OCI-LY7 (cell line): ENCODE data around the gene CYP2W1. TPM values are rescaled to one million over a fixed set of nuclear protein-coding genes. Genes with fewer than 3 reads are reported as not detected.

Source experiments
- BruUV-seq: library from RNA; stranded (reverse); fragments of 400-500 nt; replicated peaks from 2 replicates; lab custom pipeline; 2021; lab: Mats Ljungman, UMichigan
- CTCF ChIA-PET: fragments of 300-600 bp; sonication (Branson Sonifier 250); formaldehyde crosslinking; loops from one replicate; lab custom pipeline; 2022; ENCODE audit warnings: antibody characterized with exemption; ENCODE audit not compliant: unreplicated experiment; lab: Charles Lee
- POLR2A ChIA-PET: fragments of 300-600 bp; sonication (Branson Sonifier 250); formaldehyde crosslinking; loops from one replicate; lab custom pipeline; 2022; ENCODE audit warnings: antibody characterized with exemption; lab: Charles Lee
- DNase-seq: peaks from one replicate; pipeline ENCODE4 v3.0.0-alpha.2; 2015; ENCODE audit warnings: low spot score
- H2AFZ ChIP-seq: fragments of 200-600 bp; sonication (generic), shearing (Covaris generic); 2 replicates; pipeline ENCODE4 v1.6.1; 2014; ENCODE audit warnings: mild to moderate bottlenecking, antibody characterized with exemption, low read length, moderate library complexity
- H3K27ac ChIP-seq: fragments of 200-600 bp; sonication (generic); 2 replicates; pipeline ENCODE4 v1.5.1; 2014; ENCODE audit warnings: mixed run types, low read depth, mild to moderate bottlenecking, moderate library complexity, low read length, inconsistent platforms; ENCODE audit not compliant: poor library complexity, severe bottlenecking
- H3K36me3 ChIP-seq: fragments of 200-600 bp; sonication (generic); 2 replicates; pipeline ENCODE4 v1.6.1; 2014; ENCODE audit warnings: mild to moderate bottlenecking, antibody characterized with exemption, low read length, moderate library complexity, mixed read lengths; ENCODE audit not compliant: insufficient read depth
- H3K4me1 ChIP-seq: fragments of 200-600 bp; sonication (generic); 2 replicates; pipeline ENCODE4 v1.5.1; 2014; ENCODE audit warnings: mild to moderate bottlenecking, low read length; ENCODE audit not compliant: insufficient read depth, poor library complexity, severe bottlenecking
- H3K4me2 ChIP-seq: fragments of 200-600 bp; sonication (generic); 2 replicates; pipeline ENCODE4 v1.6.1; 2014; ENCODE audit warnings: mild to moderate bottlenecking, low read length
- H3K4me3 ChIP-seq: fragments of 200-600 bp; sonication (generic); 2 replicates; pipeline ENCODE4 v1.5.1; 2014; ENCODE audit warnings: mild to moderate bottlenecking, low read depth, low read length; ENCODE audit not compliant: poor library complexity, severe bottlenecking
- H3K79me2 ChIP-seq: fragments of 200-600 bp; sonication (generic); 2 replicates; pipeline ENCODE4 v1.6.1; 2016; ENCODE audit warnings: low read depth, mild to moderate bottlenecking, low read length, moderate library complexity, mixed read lengths; ENCODE audit not compliant: insufficient read depth
- H3K9me2 ChIP-seq: fragments of 200-600 bp; sonication (generic); 2 replicates; pipeline ENCODE4 v1.6.1; 2016; ENCODE audit warnings: mild to moderate bottlenecking, low read length, mixed read lengths; ENCODE audit not compliant: insufficient read depth
- H3K9me3 ChIP-seq: fragments of 200-600 bp; sonication (generic); 2 replicates; pipeline ENCODE4 v1.6.1; 2014; ENCODE audit warnings: mild to moderate bottlenecking, mixed run types, low read length, mixed read lengths
- H4K20me1 ChIP-seq: fragments of 200-600 bp; sonication (generic); 2 replicates; pipeline ENCODE4 v1.6.1; 2014; ENCODE audit warnings: mild to moderate bottlenecking, antibody characterized with exemption, low read length, moderate library complexity, mixed read lengths; ENCODE audit not compliant: insufficient read depth
- EZH2phosphoT487 ChIP-seq: fragments of 200-600 bp; sonication (generic); IDR thresholded peaks from 2 replicates; pipeline ENCODE4 v1.6.1; 2018; ENCODE audit warnings: low read depth, borderline replicate concordance, mild to moderate bottlenecking, mixed run types, antibody characterized with exemption, low read length, moderate library complexity, mixed read lengths
- intact Hi-C: fragments of 100-400 bp; cut with micrococcal nuclease; formaldehyde crosslinking; loops from one replicate; pipeline ENCODE4 v1.10.0; 2022; ENCODE audit not compliant: unreplicated experiment
- total RNA-seq, 2 experiments: library from RNA; depleted of rRNA in 1 of 2; stranded (reverse); fragments of >200 nt in 1 of 2; shearing (Covaris generic) in 1 of 2; gene quantifications; 2 replicates each; pipeline ENCODE4 v1.2.3, GENCODE V29; 2014 to 2022
- TF ChIP-seq, protein P1 (sequence below): fragments of 200-600 bp; sonication (generic); conservative IDR thresholded peaks from 2 replicates; pipeline ENCODE4 v1.5.1; 2014; ENCODE audit warnings: mild to moderate bottlenecking, antibody characterized with exemption, low read length, moderate library complexity, mixed read lengths

Gene CYP2W1
- total RNA-seq, 2 experiments from 2014 or later, result 1.3 TPM; not detected in 1

DNA sequence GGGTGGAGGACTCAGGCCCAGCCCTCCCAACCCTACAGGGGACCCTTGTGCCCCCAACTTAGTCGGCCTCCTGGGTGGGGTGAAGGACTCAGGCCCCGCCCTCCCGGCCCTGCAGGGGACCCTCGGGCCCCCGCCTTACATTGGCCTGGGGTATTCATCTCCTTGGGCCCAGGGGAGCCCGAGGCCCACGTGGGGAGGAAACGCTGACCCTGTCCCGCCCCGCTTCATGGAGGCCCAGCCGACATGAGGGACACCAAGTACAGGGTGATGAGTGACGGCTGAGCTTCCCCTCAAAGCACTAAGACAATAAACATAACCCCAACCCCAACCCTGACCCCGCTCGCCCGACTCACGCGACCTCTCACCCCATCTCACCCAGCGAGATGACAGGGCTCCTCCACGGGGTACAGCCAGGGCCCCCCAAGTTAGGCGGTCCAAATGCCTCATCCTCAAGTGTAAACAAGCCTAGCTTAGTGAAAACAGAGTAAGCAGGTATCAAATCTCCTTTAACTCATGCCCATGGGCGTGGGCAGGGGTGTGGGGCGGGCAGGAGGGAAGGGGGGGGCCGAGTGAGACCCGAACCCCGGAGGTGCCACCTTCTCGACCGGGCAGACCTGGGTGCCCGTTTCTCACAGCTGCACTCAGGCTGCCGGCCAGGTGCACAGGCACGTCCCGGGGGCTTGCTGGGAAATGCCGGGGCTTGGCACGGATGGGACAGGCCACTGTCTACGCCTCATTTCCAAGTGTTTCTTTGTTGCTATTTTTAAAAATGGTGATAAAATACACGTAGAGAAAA is 8.2 kb downstream of the CYP2W1 start:
- H3K4me1 ChIP-seq, result peaks cover 44% of the 10 kb centered on the region
- POLR2A ChIA-PET, result interaction anchor here (0.6 kb wide), 1 partner anchor 78 kb away, joined by 3 read pairs; no protein-coding TSS in a partner anchor
- H3K4me3 ChIP-seq, result no peak overlapping the region
- no peaks in the 10 kb centered on the region for H4K20me1 ChIP-seq
- no peak for TF ChIP-seq EZH2phosphoT487
- TF ChIP-seq, protein P1, sequence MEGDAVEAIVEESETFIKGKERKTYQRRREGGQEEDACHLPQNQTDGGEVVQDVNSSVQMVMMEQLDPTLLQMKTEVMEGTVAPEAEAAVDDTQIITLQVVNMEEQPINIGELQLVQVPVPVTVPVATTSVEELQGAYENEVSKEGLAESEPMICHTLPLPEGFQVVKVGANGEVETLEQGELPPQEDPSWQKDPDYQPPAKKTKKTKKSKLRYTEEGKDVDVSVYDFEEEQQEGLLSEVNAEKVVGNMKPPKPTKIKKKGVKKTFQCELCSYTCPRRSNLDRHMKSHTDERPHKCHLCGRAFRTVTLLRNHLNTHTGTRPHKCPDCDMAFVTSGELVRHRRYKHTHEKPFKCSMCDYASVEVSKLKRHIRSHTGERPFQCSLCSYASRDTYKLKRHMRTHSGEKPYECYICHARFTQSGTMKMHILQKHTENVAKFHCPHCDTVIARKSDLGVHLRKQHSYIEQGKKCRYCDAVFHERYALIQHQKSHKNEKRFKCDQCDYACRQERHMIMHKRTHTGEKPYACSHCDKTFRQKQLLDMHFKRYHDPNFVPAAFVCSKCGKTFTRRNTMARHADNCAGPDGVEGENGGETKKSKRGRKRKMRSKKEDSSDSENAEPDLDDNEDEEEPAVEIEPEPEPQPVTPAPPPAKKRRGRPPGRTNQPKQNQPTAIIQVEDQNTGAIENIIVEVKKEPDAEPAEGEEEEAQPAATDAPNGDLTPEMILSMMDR, result no peak
- no peak overlapping the region for H3K27ac ChIP-seq
- CTCF ChIA-PET, result no interaction called here
- no peaks in the 10 kb centered on the region for H3K79me2 ChIP-seq
- H3K9me3 ChIP-seq, result no peaks in the 10 kb centered on the region
- H3K9me2 ChIP-seq, result no peaks in the 10 kb centered on the region
- H3K4me2 ChIP-seq, result no peak overlapping the region
- no peak for DNase-seq
- intact Hi-C loops, result loop anchor here (5.0 kb wide), 2 partner anchors 151 to 669 kb away; no protein-coding TSS in a partner anchor
- H3K36me3 ChIP-seq, result no peaks in the 10 kb centered on the region
- BruUV-seq, result no TSS peak
- no peak overlapping the region for H2AFZ ChIP-seq

- Histone ChIP-seq H3K27ac (no peak overlapping the region), H3K9me3 (no peaks in the 10 kb centered on the region), H2AFZ (no peak overlapping the region), H3K4me3 (no peak overlapping the region), H3K9me2 (no peaks in the 10 kb centered on the region), H3K36me3 (peaks cover 6% of the 10 kb centered on the region; the same call in 1 of the 2 replicates), H3K4me2 (no peak overlapping the region), H3K79me2 (no peaks in the 10 kb centered on the region), H3K4me1 (peaks cover 44% of the 10 kb centered on the region), H4K20me1 (no peaks in the 10 kb centered on the region)
- DNase-seq, result no peak
- intact Hi-C loops, result loop anchor here (5.0 kb wide), 2 partner anchors 150 to 670 kb away; no protein-coding TSS in a partner anchor
- BruUV-seq, result no TSS peak
- POLR2A ChIA-PET, result interaction anchor here (0.6 to 1.4 kb wide), 5 partner anchors 10 to 173 kb away, joined by 3 to 4 read pairs (median 3); partner anchors contain the start of gene COX19
- CTCF ChIA-PET, result interaction anchor here (0.6 to 2.7 kb wide), 5 partner anchors 10 to 152 kb away, joined by 3 to 12 read pairs (median 4); partner anchors contain the start of gene CYP2W1
- no peak for TF ChIP-seq EZH2phosphoT487
- TF ChIP-seq, protein P1, result no peak
These were observed 9.0 kb downstream of the CYP2W1 start for GRCh38 chr7:991729-992656.
